ENCODE measurements around the gene MTHFD2.

The MTHFD2 gene

DNA sequence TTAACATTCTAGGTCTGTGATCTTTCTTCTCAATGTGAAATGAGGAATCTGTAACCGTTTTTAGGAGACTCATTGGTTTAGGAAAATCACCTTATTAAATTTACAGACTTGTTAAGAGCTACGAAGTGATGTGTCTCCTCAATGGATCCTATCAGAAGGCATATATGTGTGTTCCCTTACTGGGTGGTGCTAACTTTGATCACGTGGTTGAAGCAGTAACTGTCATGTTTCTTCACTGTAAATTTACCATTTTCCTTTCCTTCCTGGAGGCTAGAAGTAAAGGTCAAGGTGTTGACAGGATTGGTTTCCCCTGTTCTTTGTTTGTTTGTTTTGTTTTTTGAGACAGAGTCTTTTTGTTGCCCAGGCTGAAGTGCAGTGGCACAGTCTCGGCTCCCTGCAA is 1.4 kb upstream of the MTHFD2 start:
- H3K4me1 ChIP-seq (ENCODE audit: control insufficient read depth in 2 of 2, insufficient read depth in 1 of 2, low read depth in 1 of 2, low read length in 2 of 2) = peaks cover 3 to 6% of the 10 kb centered on the region in 2 donors
- H2BK5ac ChIP-seq (ENCODE audit: low read length) = no peak overlapping the region
- no peak overlapping the region for H2BK12ac ChIP-seq (ENCODE audit: low read length)
- no peak overlapping the region for H2AFZ ChIP-seq (ENCODE audit: low read length)
- no peak overlapping the region for H2AK5ac ChIP-seq (ENCODE audit: low read depth, low read length)
- WGBS, 2 donors (ENCODE audit: extremely low coverage in 2 of 2, insufficient read length in 2 of 2, insufficient replicate concordance in 1 of 2) = no CpG with 5 or more reads among the region's 4 CpGs
- no peak overlapping the region for H4K8ac ChIP-seq (ENCODE audit: low read depth, low read length)
- no peak overlapping the region for H3K23ac ChIP-seq (ENCODE audit: low read depth, low read length, poor library complexity)
- no peak for DNase-seq (ENCODE audit: low spot score)
- no peak overlapping the region for H4K91ac ChIP-seq (ENCODE audit: low read depth, low read length, poor library complexity)
- H3K4me2 ChIP-seq (ENCODE audit: insufficient read depth, low read length, poor library complexity, severe bottlenecking) = no peak overlapping the region
- no peak overlapping the region for H3K14ac ChIP-seq (ENCODE audit: low read length)
- no peak overlapping the region for H3K4ac ChIP-seq (ENCODE audit: low read length)
- H3K27me3 ChIP-seq (ENCODE audit: control insufficient read depth in 3 of 3, insufficient read depth in 3 of 3, low read depth in 1 of 3, low read length in 3 of 3) = peaks cover 0 to 3% (median 0%) of the 10 kb centered on the region in 3 experiments
- H3K27ac ChIP-seq (replicated peaks; ENCODE audit: low read length) = no peak overlapping the region
- H3K79me1 ChIP-seq (ENCODE audit: low read depth, low read length) = no peaks in the 10 kb centered on the region
- H3K36me3 ChIP-seq (replicated peaks in 1 of 2; ENCODE audit: control insufficient read depth in 2 of 2, insufficient read depth in 2 of 2, low read length in 2 of 2) = peaks cover 0 to 12% of the 10 kb centered on the region in 2 donors
- H3K18ac ChIP-seq (ENCODE audit: low read length) = no peak overlapping the region
- no peak overlapping the region for H2BK15ac ChIP-seq (ENCODE audit: low read length)
- H2BK120ac ChIP-seq (ENCODE audit: low read depth, low read length) = no peak overlapping the region
- H3K9me3 ChIP-seq (replicated peaks in 1 of 2; ENCODE audit: control insufficient read depth in 2 of 2, insufficient read depth in 1 of 2, low read depth in 1 of 2, low read length in 2 of 2) = no peaks in the 10 kb centered on the region
- no peak overlapping the region for H3K4me3 ChIP-seq (ENCODE audit: low read length in 2 of 2)
- H3K9ac ChIP-seq (ENCODE audit: low read depth, low read length, poor library complexity) = no peak overlapping the region

DNA sequence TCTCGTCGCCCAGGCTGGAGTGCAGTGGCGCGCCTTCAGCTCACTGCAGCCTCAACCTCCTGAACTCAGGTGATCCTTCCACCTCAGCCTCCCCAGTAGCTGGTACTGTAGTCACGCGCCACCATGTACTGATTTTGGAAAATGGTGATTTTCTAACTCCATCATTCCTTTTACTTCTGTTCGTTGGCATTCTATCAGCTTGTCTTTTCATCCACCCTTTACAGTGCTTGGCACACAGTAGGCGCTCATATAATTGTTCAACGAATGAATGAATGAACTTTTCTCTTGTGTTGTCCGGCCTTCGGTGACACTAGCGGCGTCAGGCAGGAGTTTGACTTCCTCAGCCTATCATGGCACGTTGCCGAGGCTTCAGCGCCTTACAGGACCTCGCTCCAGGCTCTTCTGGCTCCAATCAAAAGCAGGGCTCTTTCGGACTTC is 373 bp upstream of the MTHFD2 start:
- no peak for DNase-seq (ENCODE audit: low spot score)
- WGBS, 2 donors (ENCODE audit: extremely low coverage in 2 of 2, insufficient read length in 2 of 2, insufficient replicate concordance in 1 of 2) = no CpG with 5 or more reads among the region's 18 CpGs

GRCh38 chr2:74199275-74199701 is 873 bp downstream of the MTHFD2 start:
- H3K27ac ChIP-seq (replicated peaks; ENCODE audit: low read length) = no peak overlapping the region
- DNase-seq (ENCODE audit: low spot score) = no peak

More for the DNA sequence above, 373 bp upstream of the MTHFD2 start:
- H4K8ac ChIP-seq (ENCODE audit: low read depth, low read length) = no peak overlapping the region
- H3K23ac ChIP-seq (ENCODE audit: low read depth, low read length, poor library complexity) = peak overlapping the region; percentile 97
- peak overlapping the region; percentile 99 for H2BK5ac ChIP-seq (ENCODE audit: low read length)
- H3K36me3 ChIP-seq (replicated peaks in 1 of 2; ENCODE audit: control insufficient read depth in 2 of 2, insufficient read depth in 2 of 2, low read length in 2 of 2) = peaks cover 0 to 22% of the 10 kb centered on the region in 2 donors
- no peaks in the 10 kb centered on the region for H3K79me1 ChIP-seq (ENCODE audit: low read depth, low read length)
- no peak overlapping the region for H4K91ac ChIP-seq (ENCODE audit: low read depth, low read length, poor library complexity)
- no peak overlapping the region for H3K18ac ChIP-seq (ENCODE audit: low read length)
- peak overlapping the region; percentile 98 for H3K4me2 ChIP-seq (ENCODE audit: insufficient read depth, low read length, poor library complexity, severe bottlenecking)
- no peak overlapping the region for H3K27ac ChIP-seq (replicated peaks; ENCODE audit: low read length)
- no peak overlapping the region for H2BK120ac ChIP-seq (ENCODE audit: low read depth, low read length)
- no peaks in the 10 kb centered on the region for H3K9me3 ChIP-seq (replicated peaks in 1 of 2; ENCODE audit: control insufficient read depth in 2 of 2, insufficient read depth in 1 of 2, low read depth in 1 of 2, low read length in 2 of 2)
- no peak overlapping the region for H3K4ac ChIP-seq (ENCODE audit: low read length)
- no peak overlapping the region for H2BK12ac ChIP-seq (ENCODE audit: low read length)
- no peak overlapping the region for H3K14ac ChIP-seq (ENCODE audit: low read length)
- peaks cover 2 to 3% of the 10 kb centered on the region in 2 donors for H3K4me1 ChIP-seq (ENCODE audit: control insufficient read depth in 2 of 2, insufficient read depth in 1 of 2, low read depth in 1 of 2, low read length in 2 of 2)
- H3K9ac ChIP-seq (ENCODE audit: low read depth, low read length, poor library complexity) = no peak overlapping the region
- H2AK5ac ChIP-seq (ENCODE audit: low read depth, low read length) = no peak overlapping the region
- peak overlapping the region; percentile 97 for H2AFZ ChIP-seq (ENCODE audit: low read length)
- H3K27me3 ChIP-seq (ENCODE audit: control insufficient read depth in 3 of 3, insufficient read depth in 3 of 3, low read depth in 1 of 3, low read length in 3 of 3) = peaks cover 0 to 3% (median 0%) of the 10 kb centered on the region in 3 experiments
- no peak overlapping the region for H2BK15ac ChIP-seq (ENCODE audit: low read length)
- peak overlapping the region; percentile 27 to 94 for H3K4me3 ChIP-seq (ENCODE audit: low read length in 2 of 2)

GRCh38 chr2:74199871-74200305 is 1.5 kb downstream of the MTHFD2 start:
- no peak overlapping the region for H3K9ac ChIP-seq (ENCODE audit: low read depth, low read length, poor library complexity)
- no peak overlapping the region for H3K18ac ChIP-seq (ENCODE audit: low read length)
- H2BK120ac ChIP-seq (ENCODE audit: low read depth, low read length) = no peak overlapping the region
- DNase-seq (ENCODE audit: low spot score) = no peak
- H2AFZ ChIP-seq (ENCODE audit: low read length) = no peak overlapping the region
- H3K14ac ChIP-seq (ENCODE audit: low read length) = no peak overlapping the region
- H2BK12ac ChIP-seq (ENCODE audit: low read length) = no peak overlapping the region
- no peak overlapping the region for H3K27ac ChIP-seq (replicated peaks; ENCODE audit: low read length)
- H3K23ac ChIP-seq (ENCODE audit: low read depth, low read length, poor library complexity) = no peak overlapping the region
- H2BK15ac ChIP-seq (ENCODE audit: low read length) = no peak overlapping the region
- H3K4me2 ChIP-seq (ENCODE audit: insufficient read depth, low read length, poor library complexity, severe bottlenecking) = peak overlapping the region; percentile 98
- WGBS, 2 donors (ENCODE audit: extremely low coverage in 2 of 2, insufficient read length in 2 of 2, insufficient replicate concordance in 1 of 2) = no CpG with 5 or more reads among the region's 8 CpGs
- no peak overlapping the region for H4K91ac ChIP-seq (ENCODE audit: low read depth, low read length, poor library complexity)
- no peak overlapping the region for H3K4ac ChIP-seq (ENCODE audit: low read length)
- H3K9me3 ChIP-seq (replicated peaks in 1 of 2; ENCODE audit: control insufficient read depth in 2 of 2, insufficient read depth in 1 of 2, low read depth in 1 of 2, low read length in 2 of 2) = no peaks in the 10 kb centered on the region
- peaks cover 0 to 3% (median 0%) of the 10 kb centered on the region in 3 experiments for H3K27me3 ChIP-seq (ENCODE audit: control insufficient read depth in 3 of 3, insufficient read depth in 3 of 3, low read depth in 1 of 3, low read length in 3 of 3)
- H3K4me1 ChIP-seq (ENCODE audit: control insufficient read depth in 2 of 2, insufficient read depth in 1 of 2, low read depth in 1 of 2, low read length in 2 of 2) = peaks cover 2 to 3% of the 10 kb centered on the region in 2 donors
- H2AK5ac ChIP-seq (ENCODE audit: low read depth, low read length) = no peak overlapping the region
- H3K36me3 ChIP-seq (replicated peaks in 1 of 2; ENCODE audit: control insufficient read depth in 2 of 2, insufficient read depth in 2 of 2, low read length in 2 of 2) = peaks cover 0 to 39% of the 10 kb centered on the region in 2 donors
- no peaks in the 10 kb centered on the region for H3K79me1 ChIP-seq (ENCODE audit: low read depth, low read length)
- no peak overlapping the region for H2BK5ac ChIP-seq (ENCODE audit: low read length)
- H4K8ac ChIP-seq (ENCODE audit: low read depth, low read length) = no peak overlapping the region
- H3K4me3 ChIP-seq (ENCODE audit: low read length in 2 of 2) = peak overlapping the region; percentile 71 to 94

More at GRCh38 chr2:74199275-74199701, 873 bp downstream of the MTHFD2 start:
- WGBS, 2 donors (ENCODE audit: extremely low coverage in 2 of 2, insufficient read length in 2 of 2, insufficient replicate concordance in 1 of 2) = no CpG with 5 or more reads among the region's 20 CpGs
- no peak overlapping the region for H3K23ac ChIP-seq (ENCODE audit: low read depth, low read length, poor library complexity)
- H3K36me3 ChIP-seq (replicated peaks in 1 of 2; ENCODE audit: control insufficient read depth in 2 of 2, insufficient read depth in 2 of 2, low read length in 2 of 2) = peaks cover 0 to 33% of the 10 kb centered on the region in 2 donors
- peaks cover 2 to 3% of the 10 kb centered on the region in 2 donors for H3K4me1 ChIP-seq (ENCODE audit: control insufficient read depth in 2 of 2, insufficient read depth in 1 of 2, low read depth in 1 of 2, low read length in 2 of 2)
- no peak overlapping the region for H4K91ac ChIP-seq (ENCODE audit: low read depth, low read length, poor library complexity)
- no peak overlapping the region for H3K18ac ChIP-seq (ENCODE audit: low read length)
- peak overlapping the region; percentile 94 to 98 for H3K4me3 ChIP-seq (ENCODE audit: low read length in 2 of 2)
- H3K14ac ChIP-seq (ENCODE audit: low read length) = no peak overlapping the region
- no peak overlapping the region for H2BK120ac ChIP-seq (ENCODE audit: low read depth, low read length)
- peak overlapping the region; percentile 98 for H3K4me2 ChIP-seq (ENCODE audit: insufficient read depth, low read length, poor library complexity, severe bottlenecking)
- no peak overlapping the region for H3K4ac ChIP-seq (ENCODE audit: low read length)
- no peak overlapping the region for H4K8ac ChIP-seq (ENCODE audit: low read depth, low read length)
- H2BK5ac ChIP-seq (ENCODE audit: low read length) = no peak overlapping the region
- H2BK15ac ChIP-seq (ENCODE audit: low read length) = no peak overlapping the region
- no peak overlapping the region for H2AK5ac ChIP-seq (ENCODE audit: low read depth, low read length)
- H3K9me3 ChIP-seq (replicated peaks in 1 of 2; ENCODE audit: control insufficient read depth in 2 of 2, insufficient read depth in 1 of 2, low read depth in 1 of 2, low read length in 2 of 2) = no peaks in the 10 kb centered on the region
- H2BK12ac ChIP-seq (ENCODE audit: low read length) = no peak overlapping the region
- H2AFZ ChIP-seq (ENCODE audit: low read length) = peak overlapping the region; percentile 97
- H3K27me3 ChIP-seq (ENCODE audit: control insufficient read depth in 3 of 3, insufficient read depth in 3 of 3, low read depth in 1 of 3, low read length in 3 of 3) = peaks cover 0 to 3% (median 0%) of the 10 kb centered on the region in 3 experiments
- H3K9ac ChIP-seq (ENCODE audit: low read depth, low read length, poor library complexity) = peak overlapping the region; percentile 74
- no peaks in the 10 kb centered on the region for H3K79me1 ChIP-seq (ENCODE audit: low read depth, low read length)
